Measurements from ENCODE around the gene DMD. TPM values are rescaled to one million over a fixed set of nuclear protein-coding genes. Genes with fewer than 3 reads are reported as not detected.

The DMD gene
- total and polyA plus RNA-seq, 2 donors (not counting 1 experiment from before 2014, with no cell fraction given) = 2.0 to 51.8 TPM

GRCh38 chrX:31340587-31340986 lies 1870.8 kb downstream of the DMD start:
- WGBS (ENCODE audit: insufficient coverage) = no CpG with 5 or more reads among the region's 4 CpGs
- Histone ChIP-seq H3K4me1 (ENCODE audit: control insufficient read depth in 2 of 2, insufficient read depth in 2 of 2, low read length in 2 of 2) (no peaks in the 10 kb centered on the region), H3K79me2 (ENCODE audit: control insufficient read depth, insufficient read depth, low read length) (no peaks in the 10 kb centered on the region), H3K9me3 (ENCODE audit: control extremely low read depth in 1 of 3, control insufficient read depth in 2 of 3, insufficient read depth in 1 of 3, low read length in 2 of 3) (no peaks in the 10 kb centered on the region), H3K4me3 (ENCODE audit: control extremely low read depth in 1 of 5, extremely low read depth in 1 of 5, insufficient read depth in 1 of 5, low read depth in 2 of 5, low read length in 4 of 5) (no peak overlapping the region), H4K20me1 (ENCODE audit: control insufficient read depth, insufficient read depth, low read length, poor library complexity, severe bottlenecking) (no peaks in the 10 kb centered on the region), H3K27me3 (replicated peaks in 1 of 4; ENCODE audit: control extremely low read depth in 1 of 4, control insufficient read depth in 3 of 4, insufficient read depth in 4 of 4, low read length in 3 of 4) (no peaks in the 10 kb centered on the region), H2AFZ (ENCODE audit: insufficient read depth, low read depth, low read length, poor library complexity, severe bottlenecking) (no peak overlapping the region), H3K9ac (ENCODE audit: low read length) (no peak overlapping the region), H3K36me3 (replicated peaks in 1 of 2; ENCODE audit: control extremely low read depth in 1 of 2, control insufficient read depth in 1 of 2, extremely low read depth in 1 of 2, insufficient read depth in 2 of 2, low read length in 1 of 2) (no peaks in the 10 kb centered on the region), H3K4me2 (replicated peaks; ENCODE audit: low read depth, low read length, poor library complexity, severe bottlenecking) (no peak overlapping the region), H3K27ac (ENCODE audit: low read length in 2 of 2) (no peak overlapping the region)
- H3K4me3 Mint-ChIP-seq = no peak overlapping the region
- H3K27ac Mint-ChIP-seq = no peak overlapping the region
- ChIA-PET CTCF (no interaction called here), POLR2A (no interaction called here)
- no peak for ATAC-seq (ENCODE audit: low read depth)
- no peaks in the 10 kb centered on the region for H3K9me3 Mint-ChIP-seq (ENCODE audit: insufficient read depth)
- H3K4me1 Mint-ChIP-seq = no peaks in the 10 kb centered on the region
- DNase-seq = no peak
- TF ChIP-seq EZH2 (IDR thresholded peaks at IDR 0.05; ENCODE audit: borderline replicate concordance, insufficient read depth, low read depth, low read length, poor library complexity, severe bottlenecking) (no peak), CTCF (IDR thresholded peaks at IDR 0.05) (no peak)
- intact Hi-C loops (cut with micrococcal nuclease) = no loop called here
- no peaks in the 10 kb centered on the region for H3K27me3 Mint-ChIP-seq

- POLR2A ChIA-PET = no interaction called here
- no peaks in the 10 kb centered on the region for H3K27me3 Mint-ChIP-seq
- H3K4me2 ChIP-seq (replicated peaks; ENCODE audit: low read depth, low read length, poor library complexity, severe bottlenecking) = no peak overlapping the region
- H3K9me3 ChIP-seq (ENCODE audit: control extremely low read depth in 1 of 3, control insufficient read depth in 2 of 3, insufficient read depth in 1 of 3, low read length in 2 of 3) = no peaks in the 10 kb centered on the region
- TF ChIP-seq EZH2 (IDR thresholded peaks at IDR 0.05; ENCODE audit: borderline replicate concordance, insufficient read depth, low read depth, low read length, poor library complexity, severe bottlenecking) = no peak
- no peak for TF ChIP-seq CTCF (IDR thresholded peaks at IDR 0.05)
- no peak for DNase-seq
- H3K9me3 Mint-ChIP-seq (ENCODE audit: insufficient read depth) = no peaks in the 10 kb centered on the region
- intact Hi-C loops (cut with micrococcal nuclease) = no loop called here
- H3K79me2 ChIP-seq (ENCODE audit: control insufficient read depth, insufficient read depth, low read length) = no peaks in the 10 kb centered on the region
- H3K27ac ChIP-seq (ENCODE audit: low read length in 2 of 2) = no peak overlapping the region
- H3K4me1 ChIP-seq (ENCODE audit: control insufficient read depth in 2 of 2, insufficient read depth in 2 of 2, low read length in 2 of 2) = no peaks in the 10 kb centered on the region
- H3K27me3 ChIP-seq (replicated peaks in 1 of 4; ENCODE audit: control extremely low read depth in 1 of 4, control insufficient read depth in 3 of 4, insufficient read depth in 4 of 4, low read length in 3 of 4) = no peaks in the 10 kb centered on the region
- H3K9ac ChIP-seq (ENCODE audit: low read length) = no peak overlapping the region
- no peak overlapping the region for H3K27ac Mint-ChIP-seq
- H4K20me1 ChIP-seq (ENCODE audit: control insufficient read depth, insufficient read depth, low read length, poor library complexity, severe bottlenecking) = no peaks in the 10 kb centered on the region
- H3K4me3 Mint-ChIP-seq = no peak overlapping the region
- H3K4me3 ChIP-seq (ENCODE audit: control extremely low read depth in 1 of 5, extremely low read depth in 1 of 5, insufficient read depth in 1 of 5, low read depth in 2 of 5, low read length in 4 of 5) = no peak overlapping the region
- WGBS (ENCODE audit: insufficient coverage) = 100% methylated on average over 1 of the region's 2 CpGs
- CTCF ChIA-PET = no interaction called here
- H3K4me1 Mint-ChIP-seq = no peaks in the 10 kb centered on the region
- no peak for ATAC-seq (ENCODE audit: low read depth)
- H2AFZ ChIP-seq (ENCODE audit: insufficient read depth, low read depth, low read length, poor library complexity, severe bottlenecking) = no peak overlapping the region
- H3K36me3 ChIP-seq (replicated peaks in 1 of 2; ENCODE audit: control extremely low read depth in 1 of 2, control insufficient read depth in 1 of 2, extremely low read depth in 1 of 2, insufficient read depth in 2 of 2, low read length in 1 of 2) = no peaks in the 10 kb centered on the region
Observed at GRCh38 chrX:31338991-31339350, 1872.4 kb downstream of the DMD start.
